HG03354 (cell line): Measurements from ENCODE around the gene CFAP299.
"Not testable (repeated sequence)": the region's sequence is repeated elsewhere in the genome, so short reads cannot be mapped to it uniquely, and the experiment has no call there.

Source experiments
- ATAC-seq: cut with Tn5 transposase; IDR thresholded peaks from one replicate; pipeline ENCODE4 v1.9.1; 2021; ENCODE audit warnings: mild to moderate bottlenecking; ENCODE audit not compliant: unreplicated experiment, poor library complexity, severe bottlenecking

The CFAP299 gene

DNA sequence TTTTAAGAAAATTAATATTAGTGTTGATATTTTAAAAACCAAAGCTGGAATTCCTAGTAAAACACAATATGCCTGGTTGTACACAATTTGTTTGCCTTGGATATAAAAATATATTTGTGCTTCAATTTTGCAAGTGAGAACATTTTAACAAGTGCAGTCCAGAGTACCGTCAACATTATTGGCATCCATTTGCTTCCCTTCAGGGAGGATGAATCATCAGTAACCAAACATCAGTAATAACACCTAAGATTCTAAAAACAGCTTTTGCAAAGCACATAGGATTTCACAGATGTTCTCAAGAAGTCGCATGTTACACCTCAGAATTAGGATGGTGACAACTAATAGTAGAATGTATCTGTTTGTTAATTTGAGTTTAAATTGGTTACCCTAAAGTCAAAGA is 432.4 kb downstream of the CFAP299 start:
- no peak for ATAC-seq

DNA sequence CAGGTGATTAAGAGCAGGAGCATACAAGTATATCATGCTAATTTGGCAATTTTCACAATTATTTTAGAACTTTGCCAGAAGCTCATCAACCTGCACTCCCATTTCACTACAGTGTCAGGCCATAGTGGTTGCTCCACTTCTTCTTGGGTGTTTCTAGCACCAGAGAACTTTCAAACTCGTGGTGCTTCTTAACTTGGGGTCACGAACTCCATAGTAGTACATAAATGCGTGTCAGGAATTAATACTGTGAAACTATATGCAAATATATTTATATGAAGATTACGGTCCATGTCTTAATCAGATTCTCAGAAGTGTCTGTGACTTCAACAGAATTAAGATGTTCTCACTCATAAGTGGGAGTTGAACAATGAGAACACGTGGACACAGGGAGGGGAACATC is 440.6 kb downstream of the CFAP299 start:
- ATAC-seq: no peak

DNA sequence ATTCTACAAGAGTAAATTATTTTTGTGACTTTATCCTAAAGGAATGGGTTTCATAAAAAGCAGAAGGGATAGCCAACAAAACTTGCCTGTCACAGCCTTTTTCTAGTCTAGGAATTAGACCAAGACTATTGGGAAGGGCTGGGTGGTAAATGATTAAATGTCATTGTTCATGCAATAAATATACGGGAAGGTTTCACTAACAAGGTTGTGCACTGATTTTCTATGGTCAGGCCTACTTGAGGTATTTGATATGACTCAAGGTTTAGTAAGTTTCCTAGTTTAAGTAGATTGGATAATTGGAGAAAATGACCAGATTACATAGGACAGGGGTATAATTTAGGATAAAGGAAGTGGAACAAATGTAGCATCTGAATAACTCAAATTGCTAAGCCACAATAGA is 445.9 kb downstream of the CFAP299 start:
- no peak for ATAC-seq

DNA sequence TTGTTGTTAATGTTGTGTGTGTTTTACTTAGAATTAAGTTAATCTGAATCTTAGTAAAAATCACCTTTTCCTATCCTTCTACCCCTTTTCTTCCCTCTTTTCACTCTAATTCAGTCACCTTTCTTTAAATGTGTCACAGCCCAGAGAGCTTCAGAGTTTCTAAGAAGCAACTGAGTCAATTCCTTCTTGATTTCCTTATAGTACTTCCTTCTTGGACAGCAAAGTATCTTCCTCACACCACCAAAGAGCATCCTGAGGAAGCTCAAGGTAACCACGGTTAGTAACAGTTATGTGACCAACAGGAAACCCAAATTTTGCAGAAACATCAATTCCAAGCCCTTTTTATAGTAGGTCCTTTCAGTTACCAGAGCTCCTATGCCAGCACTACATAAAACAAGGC is 451.8 kb downstream of the CFAP299 start:
- no peak for ATAC-seq

DNA sequence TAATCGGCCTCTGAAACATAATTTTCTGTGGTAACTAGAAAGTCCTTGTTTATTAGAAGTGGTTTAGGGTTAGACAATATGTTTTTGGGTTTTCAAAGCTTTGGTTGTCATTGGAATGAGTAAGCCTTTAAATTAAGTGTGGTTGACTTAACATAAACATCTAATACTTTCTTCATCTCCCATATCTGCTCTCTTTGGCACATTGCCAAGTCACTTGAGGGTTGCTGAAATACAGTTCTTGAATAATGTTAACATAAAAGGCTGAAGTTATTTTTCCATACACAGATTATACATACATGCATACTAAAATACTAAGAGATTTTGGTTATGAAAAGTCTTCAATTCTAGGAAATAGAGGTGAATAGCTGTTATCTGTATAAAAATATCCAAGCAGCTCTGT is 453.3 kb downstream of the CFAP299 start:
- no peak for ATAC-seq

DNA sequence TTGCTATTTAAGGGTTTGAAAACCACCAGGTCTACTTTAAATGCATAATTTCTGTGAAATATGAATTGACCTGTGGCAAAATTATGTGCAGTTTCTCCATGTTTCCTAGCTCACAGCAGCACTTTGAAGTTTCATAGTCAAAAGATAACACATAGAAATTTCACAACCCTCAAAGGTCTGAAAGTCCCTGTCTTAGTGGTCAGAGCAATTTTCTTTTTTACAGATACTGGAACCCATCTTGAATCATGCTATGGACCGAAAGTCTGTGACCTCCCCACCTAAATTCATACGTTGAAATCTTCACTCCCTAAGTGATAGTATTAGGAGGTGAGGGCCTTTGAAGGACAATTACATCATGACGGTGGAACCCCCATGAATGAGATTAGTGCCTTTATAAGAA is 454.6 kb downstream of the CFAP299 start:
- ATAC-seq: no peak

DNA sequence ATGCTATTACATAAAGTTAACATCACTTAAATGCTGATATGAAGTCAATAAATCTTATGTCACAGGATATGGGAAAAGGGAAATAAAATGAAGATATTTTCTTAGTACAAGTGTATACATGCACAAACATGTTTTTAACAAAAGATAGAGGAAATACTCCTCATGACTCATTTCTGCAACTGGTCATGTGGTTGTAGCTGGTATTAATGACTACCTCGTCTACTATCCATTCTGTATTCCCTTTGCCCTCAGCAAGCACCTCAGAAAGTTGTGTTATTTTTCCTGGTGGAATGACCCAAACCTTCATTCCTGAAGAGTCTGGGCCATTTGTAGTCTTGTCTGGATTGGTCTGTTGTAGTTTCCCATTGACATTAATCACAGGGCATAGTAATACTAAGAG is 458.1 kb downstream of the CFAP299 start:
- ATAC-seq: not testable (repeated sequence)

DNA sequence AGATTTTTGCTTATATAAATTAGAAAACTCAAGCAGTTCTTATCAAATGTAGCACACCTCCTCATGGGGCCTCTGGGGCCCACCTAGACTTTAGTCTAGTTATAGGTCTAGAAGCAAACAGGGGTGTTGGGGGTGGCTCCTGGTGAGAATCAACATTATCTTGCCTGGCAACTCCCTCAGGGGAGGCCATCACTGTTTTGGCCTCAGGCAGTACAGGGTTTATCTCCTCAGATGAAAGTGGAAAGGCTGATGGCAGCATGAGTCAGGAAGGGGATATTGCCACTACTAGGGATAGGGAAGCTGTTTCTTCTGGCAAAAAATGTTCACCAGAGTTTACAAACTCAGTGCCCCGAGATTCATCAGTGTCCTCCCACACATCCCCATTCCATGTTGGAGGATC is 462.6 kb downstream of the CFAP299 start:
- no peak for ATAC-seq

DNA sequence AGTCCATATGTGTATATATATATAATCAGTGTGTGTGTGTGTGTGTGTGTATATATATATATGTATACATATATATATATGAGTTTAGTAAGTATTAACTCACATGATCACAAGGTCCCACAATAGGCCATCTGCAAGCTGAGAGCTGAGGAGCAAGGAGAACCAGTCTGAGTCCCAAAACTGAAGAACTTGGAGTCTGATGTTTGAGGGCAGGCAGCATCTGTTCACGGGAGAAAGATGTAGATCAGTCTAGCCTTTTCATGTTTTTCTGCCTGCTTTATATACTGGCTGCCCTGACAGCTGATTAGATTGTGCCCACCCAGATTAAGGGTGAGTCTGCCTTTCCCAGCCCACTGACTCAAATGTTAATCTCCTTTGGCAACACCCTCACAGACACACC is 465.2 kb downstream of the CFAP299 start:
- not testable (repeated sequence) for ATAC-seq

DNA sequence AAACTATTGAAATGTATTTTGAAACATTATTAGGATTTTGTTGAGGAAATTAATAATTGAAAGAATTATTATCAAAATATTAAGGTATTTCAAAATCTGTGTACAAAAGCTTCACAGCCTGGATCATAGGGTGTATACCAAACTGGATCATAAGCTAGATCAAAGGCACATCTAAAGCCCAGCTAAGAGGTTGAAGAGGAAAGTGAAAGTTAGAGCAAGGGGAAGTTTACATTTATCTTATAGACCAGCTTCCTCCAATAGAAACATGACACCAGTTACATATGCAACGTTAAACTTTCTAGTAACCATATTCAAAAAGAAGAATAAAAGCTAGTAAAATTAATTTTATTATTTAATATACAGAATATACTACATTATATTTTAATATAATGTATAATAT is 467.8 kb downstream of the CFAP299 start:
- ATAC-seq: no peak

DNA sequence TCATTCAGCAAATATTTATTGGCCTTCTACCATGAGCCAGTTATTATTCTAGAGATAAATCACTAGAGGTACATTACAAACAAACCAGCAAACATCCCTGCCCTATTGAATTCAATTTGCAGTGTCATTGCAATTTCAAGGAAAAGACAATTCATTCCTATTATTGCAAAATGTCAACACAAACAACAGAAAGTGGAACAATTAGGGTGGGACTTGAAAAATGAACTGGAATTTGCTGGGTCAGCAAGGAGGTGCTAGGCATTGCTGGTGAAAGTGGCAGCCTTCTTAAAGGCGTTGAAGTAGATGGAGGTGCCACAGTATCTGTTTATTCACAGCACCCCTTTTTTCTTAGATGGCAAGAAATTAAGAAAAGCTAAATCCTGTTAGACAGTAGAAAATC is 470.9 kb downstream of the CFAP299 start:
- ATAC-seq: no peak

DNA sequence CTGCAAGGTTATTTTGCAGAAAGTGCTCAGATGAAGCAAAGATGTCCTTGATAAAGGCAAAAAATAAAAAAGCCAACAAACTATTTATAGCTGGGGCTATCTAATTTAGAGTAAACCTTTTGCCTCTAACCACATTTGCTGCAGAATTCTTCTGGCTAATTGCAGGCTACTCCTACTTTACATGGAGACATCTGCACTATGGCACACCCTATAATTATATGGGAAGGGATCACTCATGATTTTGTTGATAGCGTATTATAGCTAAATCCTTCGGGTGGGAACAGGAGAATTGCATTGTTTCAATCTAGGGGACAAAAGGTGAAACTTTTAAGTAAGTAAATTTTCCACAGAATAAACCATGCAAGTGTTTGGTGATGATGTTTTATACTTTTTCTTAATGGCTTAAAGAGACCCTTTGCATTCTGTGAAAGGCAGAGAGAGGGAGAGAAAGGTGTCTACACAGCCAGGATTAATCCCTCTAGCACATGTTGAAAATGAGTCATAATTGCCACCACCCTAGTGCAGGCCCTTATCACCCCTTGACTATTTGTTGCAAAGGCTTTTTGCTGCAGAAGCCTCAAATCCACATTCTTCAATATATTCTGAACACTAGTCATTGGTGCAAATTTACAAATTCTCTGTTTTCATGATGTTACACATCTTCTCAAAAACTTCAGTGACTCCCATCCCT is 473.7 kb downstream of the CFAP299 start:
- no peak for ATAC-seq

DNA sequence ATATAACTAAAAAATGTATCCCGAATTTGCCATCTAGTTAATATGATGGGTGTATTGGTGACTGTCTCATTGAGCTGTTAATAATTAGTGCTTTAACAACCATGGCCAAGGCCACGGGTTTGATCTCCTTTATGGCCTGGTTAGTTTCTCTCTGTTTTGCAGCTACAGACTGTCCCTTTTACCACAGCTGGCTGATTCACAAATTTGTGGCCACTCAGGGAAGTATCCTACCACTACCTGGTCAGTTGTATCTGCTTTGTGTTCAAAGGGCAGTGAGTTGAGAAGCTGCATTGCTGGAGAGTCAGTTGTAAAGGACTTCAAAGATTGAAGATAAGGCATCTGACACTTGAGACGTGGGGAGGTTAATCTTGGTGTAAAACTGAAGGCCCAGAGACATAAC is 475.9 kb downstream of the CFAP299 start:
- no peak for ATAC-seq

DNA sequence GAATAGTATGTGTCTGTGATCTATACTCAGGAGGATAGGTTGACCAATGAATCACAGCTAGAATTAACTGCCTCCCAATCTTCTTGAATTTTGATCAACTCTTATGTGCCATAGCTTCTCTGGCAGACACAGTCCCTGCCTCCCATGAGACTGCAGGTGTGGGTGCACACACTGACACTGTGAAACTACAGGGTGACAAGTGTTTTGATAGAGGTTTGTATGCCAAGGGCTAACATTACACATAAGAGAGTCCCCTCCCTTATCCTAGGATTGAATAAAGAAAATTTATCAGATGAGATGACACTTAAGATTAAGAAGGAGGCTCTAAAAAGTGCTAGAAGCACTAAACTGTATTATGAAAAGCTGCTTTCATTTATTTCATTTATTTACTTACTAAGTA is 476.6 kb downstream of the CFAP299 start:
- no peak for ATAC-seq

DNA sequence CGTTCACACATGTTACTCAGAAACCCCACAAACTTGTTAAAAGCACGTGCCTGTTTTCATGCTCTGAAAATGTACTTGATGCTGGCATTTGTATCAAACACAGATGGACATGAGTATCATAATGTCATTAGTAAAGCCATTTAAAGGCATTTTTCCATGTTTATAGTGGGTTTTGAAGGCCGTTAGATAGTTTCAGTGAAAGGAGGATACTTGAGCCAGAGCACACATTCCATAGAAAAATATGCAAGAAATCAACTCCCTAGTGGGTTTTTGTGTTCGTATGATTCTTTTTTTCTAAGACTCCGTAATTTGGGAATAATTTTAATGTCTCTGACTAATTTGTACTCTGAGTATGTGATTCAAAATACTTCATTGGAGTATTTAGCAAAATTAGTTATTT is 478.7 kb downstream of the CFAP299 start:
- ATAC-seq: no peak

DNA sequence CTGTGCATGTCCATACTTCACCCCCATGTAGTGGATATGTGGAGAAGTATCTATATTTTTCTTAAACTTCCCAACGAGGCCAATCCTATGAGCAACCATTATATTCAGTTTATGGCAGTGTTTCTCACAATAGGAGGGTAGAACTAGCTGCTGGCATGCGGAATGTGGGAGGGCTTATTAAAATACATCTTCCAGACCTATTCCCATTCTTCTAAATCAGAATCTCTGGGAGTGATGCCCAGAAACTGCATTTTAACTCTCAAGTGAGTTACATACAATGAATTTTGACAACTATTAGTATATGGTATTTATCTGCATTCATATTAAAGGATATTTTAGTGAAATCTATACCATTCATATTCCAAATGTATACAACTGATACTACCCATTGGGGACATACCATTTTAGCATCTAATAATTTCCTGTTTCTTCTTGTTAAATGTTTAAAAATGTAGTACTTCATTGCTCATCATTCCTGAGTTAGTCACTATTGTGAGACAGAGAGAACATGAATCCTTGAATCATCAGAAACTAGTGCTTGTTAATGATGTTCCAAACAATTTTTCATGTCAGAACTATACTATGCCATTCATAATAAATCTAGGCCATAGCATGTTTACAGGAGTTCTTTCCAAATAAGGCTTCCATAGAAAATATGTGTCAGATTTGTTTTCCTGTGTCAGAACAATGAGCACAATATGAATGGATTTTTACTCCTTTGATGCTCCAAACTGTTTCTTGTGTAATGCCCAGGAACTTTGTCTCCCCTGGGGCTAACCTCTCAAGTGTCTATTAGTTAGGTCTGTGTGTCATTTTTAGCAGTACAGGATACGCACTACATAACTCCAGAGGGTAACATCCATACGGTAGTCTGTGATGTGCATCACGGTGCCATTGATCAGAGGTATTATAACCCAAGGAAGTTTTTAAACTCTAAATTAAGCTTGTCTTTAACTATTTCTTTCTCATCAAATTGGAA is 496.1 kb downstream of the CFAP299 start:
- no peak for ATAC-seq

DNA sequence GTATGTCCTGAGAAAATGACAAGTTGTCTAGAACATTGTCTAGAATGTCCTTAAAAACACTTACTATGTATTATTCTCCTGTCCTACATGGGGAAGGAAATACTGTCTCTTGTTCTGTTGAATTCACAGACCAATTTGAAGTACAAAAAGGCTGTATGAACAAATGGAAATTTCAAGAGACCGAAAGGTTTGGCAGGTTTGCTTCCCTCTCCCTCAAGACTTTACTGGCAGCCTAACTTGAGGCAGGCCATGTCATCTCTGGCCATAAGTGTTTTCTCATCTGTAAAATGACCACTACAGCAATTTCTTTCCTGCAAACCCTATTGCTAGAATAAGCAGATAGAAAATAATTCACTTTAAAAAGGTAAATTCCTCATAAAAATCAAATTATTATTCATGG is 503.8 kb downstream of the CFAP299 start:
- no peak for ATAC-seq

DNA sequence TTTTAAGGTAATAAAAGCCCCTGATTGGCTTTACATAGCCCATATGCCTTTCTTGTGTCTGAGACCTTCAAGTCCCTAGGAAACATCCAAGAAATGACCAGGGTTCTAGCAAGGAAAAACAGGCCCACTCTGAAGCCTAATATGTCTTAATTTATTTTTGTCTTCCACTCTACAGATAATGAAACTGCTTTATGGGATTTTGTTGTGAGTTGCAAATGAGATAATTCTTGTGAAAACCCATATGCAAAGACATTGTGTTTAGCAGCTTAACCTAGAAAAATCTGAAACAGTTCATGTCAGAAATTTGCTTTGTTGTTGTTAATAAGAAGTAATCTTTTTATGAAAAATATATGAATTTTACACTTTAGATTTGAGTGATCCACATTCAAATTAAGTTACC is 504.3 kb downstream of the CFAP299 start:
- no peak for ATAC-seq

DNA sequence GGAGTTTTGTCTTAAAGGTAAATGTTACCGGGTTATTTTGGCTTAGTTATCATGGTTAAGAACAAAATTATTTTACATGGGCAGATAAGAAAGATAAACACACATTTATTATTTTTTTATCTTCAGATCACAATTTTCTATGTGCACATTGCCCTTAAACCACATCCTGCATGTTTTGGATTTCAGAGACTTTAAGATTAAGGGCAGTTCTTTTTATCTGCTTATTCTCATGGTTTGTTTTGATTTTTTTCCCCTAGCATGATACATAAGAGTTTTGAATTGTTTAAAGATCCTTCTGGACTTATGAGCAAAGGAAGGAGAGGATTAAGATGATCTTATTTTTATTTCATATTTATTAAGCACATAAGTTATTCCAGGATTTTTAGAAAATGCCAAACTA is 504.9 kb downstream of the CFAP299 start:
- ATAC-seq: no peak

DNA sequence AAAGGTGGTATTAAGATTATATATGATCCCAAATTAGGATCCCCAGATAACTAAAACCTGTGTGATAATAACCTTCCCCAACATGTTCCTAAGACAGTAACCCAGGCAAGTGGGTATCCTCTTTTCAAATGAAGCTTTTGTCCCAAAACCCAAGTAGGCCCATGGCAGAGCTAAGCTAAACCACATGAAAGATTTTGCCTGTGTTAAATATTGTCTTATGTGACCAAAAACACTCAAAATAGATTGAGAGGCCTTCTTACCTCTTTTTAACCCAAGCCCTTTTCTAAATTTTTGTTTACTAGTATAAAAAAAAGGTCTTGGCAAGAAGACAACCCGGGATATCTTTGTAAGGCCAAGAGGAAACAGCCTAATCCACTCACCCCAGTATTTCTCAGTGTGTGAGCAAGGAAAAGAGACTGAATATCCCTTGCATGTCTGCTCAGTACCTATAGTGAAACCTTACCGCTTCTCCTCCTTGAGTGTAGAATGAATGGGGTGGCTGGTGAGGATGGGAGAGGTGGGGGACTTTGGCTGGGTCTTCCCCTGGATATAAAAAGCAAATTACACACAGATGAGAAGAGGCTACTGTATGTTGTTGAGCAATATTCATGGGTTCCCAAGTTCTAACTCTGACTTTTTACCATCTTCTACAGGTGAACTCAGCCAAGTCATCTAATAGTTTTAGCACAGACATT is 506.2 kb downstream of the CFAP299 start:
- peak; percentile 60 for ATAC-seq

DNA sequence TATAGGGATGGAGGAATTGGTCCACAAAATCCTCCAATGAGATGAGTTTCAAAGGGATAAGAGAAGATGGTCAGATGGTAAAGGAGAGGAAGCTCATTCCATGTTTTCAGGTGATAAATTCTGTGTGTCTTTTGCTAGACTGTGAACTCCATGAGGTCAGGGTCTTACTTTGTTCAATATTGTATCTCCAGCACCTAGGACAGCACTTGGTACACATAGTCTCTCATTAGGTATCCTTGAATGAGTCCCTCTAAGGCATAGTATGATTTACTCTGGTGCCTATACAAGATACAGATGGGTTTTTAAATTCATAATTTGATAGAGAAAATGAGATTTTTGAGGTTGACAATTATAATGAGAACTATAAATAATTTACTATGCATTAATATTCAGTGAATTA is 510.7 kb downstream of the CFAP299 start:
- no peak for ATAC-seq
